Activated B cell treated with CpG ODN at 0.5 μM for 24 hours (primary cell): ENCODE measurements around the gene SART3. TPM values are rescaled to one million over a fixed set of nuclear protein-coding genes. Genes with fewer than 3 reads are reported as not detected.

ENCODE experiments used
- ATAC-seq: fragments of 200-7000 bp; cut with Tn5 transposase; one replicate; pipeline ENCODE4 v1.10.0; 2021; ENCODE audit warnings: low read depth, mild to moderate bottlenecking, moderate library complexity
- CTCF ChIA-PET: fragments of 350-600 bp; sonication (Branson Sonifier 250); formaldehyde crosslinking; loops from one replicate; lab custom pipeline; 2021; ENCODE audit warnings: antibody characterized with exemption; lab: Charles Lee
- POLR2A ChIA-PET: fragments of 350-600 bp; sonication (Branson Sonifier 250); formaldehyde crosslinking; loops from one replicate; lab custom pipeline; 2021; ENCODE audit warnings: antibody characterized with exemption; lab: Charles Lee
- DNase-seq: peaks from one replicate; pipeline ENCODE4 v3.0.0; 2022
- H3K27ac Mint-ChIP-seq: one replicate; pipeline ENCODE4 v1.8.0; 2020; ENCODE audit warnings: mixed read lengths
- H3K27me3 Mint-ChIP-seq: one replicate; pipeline ENCODE4 v1.8.0; 2021; ENCODE audit warnings: mixed read lengths
- H3K36me3 Mint-ChIP-seq: one replicate; pipeline ENCODE4 v1.8.0; 2021; ENCODE audit warnings: low read depth, mixed read lengths
- H3K4me1 Mint-ChIP-seq: one replicate; pipeline ENCODE4 v1.8.0; 2021; ENCODE audit warnings: mixed read lengths
- H3K4me3 Mint-ChIP-seq: one replicate; pipeline ENCODE4 v1.8.0; 2020; ENCODE audit warnings: mild to moderate bottlenecking, mixed read lengths
- H3K9me3 Mint-ChIP-seq: one replicate; pipeline ENCODE4 v1.8.0; 2020; ENCODE audit warnings: mixed read lengths
- intact Hi-C: fragments of 100-400 bp; cut with micrococcal nuclease; formaldehyde crosslinking; loops from one replicate; pipeline ENCODE4 v1.15.1; 2024
- total RNA-seq: library from RNA; stranded (reverse); gene quantifications from 2 replicates; pipeline ENCODE4 v1.2.3, GENCODE V29; 2022
- TF ChIP-seq, protein P1 (sequence below): fragments of 200-600 bp; IDR thresholded peaks from one replicate; pipeline ENCODE4 v1.8.0; 2022; ENCODE audit warnings: antibody characterized with exemption, mild to moderate bottlenecking

Gene SART3
- total RNA-seq, 1 donor from 2014 or later, result 107 TPM

DNA sequence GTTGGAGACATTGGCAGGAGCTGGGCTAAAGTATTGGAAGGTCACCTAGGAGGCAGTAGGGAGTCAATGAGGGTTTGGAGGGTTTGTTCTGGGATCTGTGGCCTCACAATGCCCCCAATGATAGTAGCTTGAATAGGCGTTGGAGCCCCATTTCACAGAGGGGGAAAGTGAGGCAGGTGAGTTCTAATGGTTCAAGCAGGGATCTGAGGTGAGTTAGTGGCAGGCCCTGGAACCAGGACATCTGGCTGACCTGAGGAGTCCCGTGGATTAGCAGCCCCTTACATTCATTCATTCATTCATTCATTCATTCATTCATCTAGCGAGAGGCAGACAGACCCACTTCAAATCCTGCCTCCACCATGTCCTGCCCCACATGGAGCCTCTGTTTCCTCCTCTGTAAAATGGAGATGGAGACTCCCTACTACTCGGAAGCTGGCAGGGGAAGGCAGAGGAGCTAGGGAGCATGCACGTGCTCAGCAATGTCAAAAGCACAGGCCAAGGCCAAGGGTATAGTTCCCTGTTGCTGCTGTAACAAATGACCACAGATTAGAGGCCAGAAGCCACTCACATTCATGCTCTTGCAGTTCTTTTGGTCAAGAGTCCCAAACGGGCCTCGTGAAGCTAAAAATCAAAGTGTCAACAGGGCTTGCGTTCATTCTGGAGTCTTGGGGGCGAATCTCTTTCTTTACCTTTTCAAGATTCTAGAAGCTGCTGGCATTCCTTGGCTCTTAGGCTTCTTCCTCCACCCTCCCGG is 39.2 kb upstream of the SART3 start:
- no peak overlapping the region for H3K4me3 Mint-ChIP-seq
- intact Hi-C loops, result no loop called here
- no peak for ATAC-seq
- H3K27me3 Mint-ChIP-seq, result no peaks in the 10 kb centered on the region
- no peaks in the 10 kb centered on the region for H3K36me3 Mint-ChIP-seq
- ChIA-PET CTCF (no interaction called here), POLR2A (interaction anchor here (0.7 kb wide), 1 partner anchor 18 kb away, joined by 3 read pairs; no protein-coding TSS in a partner anchor)
- H3K4me1 Mint-ChIP-seq, result no peaks in the 10 kb centered on the region
- TF ChIP-seq, protein P1, sequence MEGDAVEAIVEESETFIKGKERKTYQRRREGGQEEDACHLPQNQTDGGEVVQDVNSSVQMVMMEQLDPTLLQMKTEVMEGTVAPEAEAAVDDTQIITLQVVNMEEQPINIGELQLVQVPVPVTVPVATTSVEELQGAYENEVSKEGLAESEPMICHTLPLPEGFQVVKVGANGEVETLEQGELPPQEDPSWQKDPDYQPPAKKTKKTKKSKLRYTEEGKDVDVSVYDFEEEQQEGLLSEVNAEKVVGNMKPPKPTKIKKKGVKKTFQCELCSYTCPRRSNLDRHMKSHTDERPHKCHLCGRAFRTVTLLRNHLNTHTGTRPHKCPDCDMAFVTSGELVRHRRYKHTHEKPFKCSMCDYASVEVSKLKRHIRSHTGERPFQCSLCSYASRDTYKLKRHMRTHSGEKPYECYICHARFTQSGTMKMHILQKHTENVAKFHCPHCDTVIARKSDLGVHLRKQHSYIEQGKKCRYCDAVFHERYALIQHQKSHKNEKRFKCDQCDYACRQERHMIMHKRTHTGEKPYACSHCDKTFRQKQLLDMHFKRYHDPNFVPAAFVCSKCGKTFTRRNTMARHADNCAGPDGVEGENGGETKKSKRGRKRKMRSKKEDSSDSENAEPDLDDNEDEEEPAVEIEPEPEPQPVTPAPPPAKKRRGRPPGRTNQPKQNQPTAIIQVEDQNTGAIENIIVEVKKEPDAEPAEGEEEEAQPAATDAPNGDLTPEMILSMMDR, result no peak
- DNase-seq, result no peak
- no peaks in the 10 kb centered on the region for H3K9me3 Mint-ChIP-seq
- no peak overlapping the region for H3K27ac Mint-ChIP-seq

- Mint-ChIP-seq H3K27ac (no peak overlapping the region), H3K4me1 (no peaks in the 10 kb centered on the region), H3K36me3 (no peaks in the 10 kb centered on the region), H3K9me3 (no peaks in the 10 kb centered on the region), H3K4me3 (no peak overlapping the region), H3K27me3 (no peaks in the 10 kb centered on the region)
- TF ChIP-seq, protein P1, result no peak
- POLR2A ChIA-PET, result no interaction called here
- DNase-seq (no peak), ATAC-seq (no peak)
- intact Hi-C loops, result no loop called here
- CTCF ChIA-PET, result no interaction called here
Measured at GRCh38 chr12:108599541-108599940, 38.6 kb upstream of the SART3 start.

DNA sequence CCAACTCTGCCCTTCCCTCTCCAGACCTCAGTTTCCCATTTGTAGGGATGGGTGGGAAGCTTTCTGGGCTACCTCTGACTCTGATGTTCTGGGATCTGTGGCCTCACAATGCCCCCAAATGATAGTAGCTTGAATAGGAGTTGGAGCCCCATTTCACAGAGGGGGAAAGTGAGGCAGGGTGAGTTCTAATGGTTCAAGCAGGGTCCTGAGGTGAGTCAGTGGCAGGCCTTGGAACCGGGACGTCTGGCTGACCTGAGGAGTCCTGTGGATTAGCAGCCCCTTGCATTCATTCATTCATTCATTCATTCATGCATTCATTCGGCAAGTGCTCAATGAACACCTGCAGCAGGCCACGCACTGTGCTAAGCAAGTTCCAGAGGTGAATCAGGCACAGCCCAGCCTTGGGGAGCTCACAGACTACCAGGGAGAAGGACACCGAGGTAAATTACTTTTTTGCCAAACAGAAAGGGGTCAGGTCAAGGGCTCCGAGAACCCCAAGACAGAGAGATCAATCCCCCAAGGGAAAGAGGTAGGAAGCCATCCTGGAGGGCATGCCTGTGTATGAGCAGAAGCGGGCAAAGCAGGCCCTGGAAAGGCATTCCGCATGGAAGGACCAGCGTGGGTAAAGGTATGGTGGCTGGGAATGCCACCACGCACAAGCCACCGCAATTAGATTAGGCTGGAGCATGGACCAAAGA is 37.7 kb upstream of the SART3 start:
- TF ChIP-seq, protein P1, result no peak
- CTCF ChIA-PET, result no interaction called here
- Mint-ChIP-seq H3K9me3 (no peaks in the 10 kb centered on the region), H3K4me3 (no peak overlapping the region), H3K27ac (no peak overlapping the region), H3K36me3 (no peaks in the 10 kb centered on the region), H3K4me1 (no peaks in the 10 kb centered on the region), H3K27me3 (no peaks in the 10 kb centered on the region)
- no peak for DNase-seq
- no peak for ATAC-seq
- POLR2A ChIA-PET, result no interaction called here
- intact Hi-C loops, result no loop called here

- H3K27me3 Mint-ChIP-seq, result no peaks in the 10 kb centered on the region
- ChIA-PET CTCF (no interaction called here), POLR2A (no interaction called here)
- TF ChIP-seq, protein P1, result no peak
- H3K4me1 Mint-ChIP-seq, result no peaks in the 10 kb centered on the region
- H3K36me3 Mint-ChIP-seq, result no peaks in the 10 kb centered on the region
- intact Hi-C loops, result no loop called here
- no peaks in the 10 kb centered on the region for H3K9me3 Mint-ChIP-seq
- DNase-seq (no peak), ATAC-seq (no peak)
- no peak within 1 kb of the TSS for H3K4me3 Mint-ChIP-seq
- no peak within 1 kb of the TSS for H3K27ac Mint-ChIP-seq
Measured at GRCh38 chr12:108597559-108598471, 36.8 kb upstream of the SART3 start, which contains the start of gene TMEM119. Gene TMEM119 (minus strand): TSS chr12:108598084. CDS start chr12:108592383, 5,701 bp downstream.
